HG03060 (cell line): ENCODE measurements around the gene UNC13B.
"Not testable (repeated sequence)": the region's sequence is repeated elsewhere in the genome, so short reads cannot be mapped to it uniquely, and the experiment has no call there.

Source experiments
- ATAC-seq: cut with Tn5 transposase; IDR thresholded peaks from one replicate; pipeline ENCODE4 v1.9.1; 2021; ENCODE audit warnings: low read depth, moderate number of reproducible peaks; ENCODE audit not compliant: unreplicated experiment

Gene UNC13B

DNA sequence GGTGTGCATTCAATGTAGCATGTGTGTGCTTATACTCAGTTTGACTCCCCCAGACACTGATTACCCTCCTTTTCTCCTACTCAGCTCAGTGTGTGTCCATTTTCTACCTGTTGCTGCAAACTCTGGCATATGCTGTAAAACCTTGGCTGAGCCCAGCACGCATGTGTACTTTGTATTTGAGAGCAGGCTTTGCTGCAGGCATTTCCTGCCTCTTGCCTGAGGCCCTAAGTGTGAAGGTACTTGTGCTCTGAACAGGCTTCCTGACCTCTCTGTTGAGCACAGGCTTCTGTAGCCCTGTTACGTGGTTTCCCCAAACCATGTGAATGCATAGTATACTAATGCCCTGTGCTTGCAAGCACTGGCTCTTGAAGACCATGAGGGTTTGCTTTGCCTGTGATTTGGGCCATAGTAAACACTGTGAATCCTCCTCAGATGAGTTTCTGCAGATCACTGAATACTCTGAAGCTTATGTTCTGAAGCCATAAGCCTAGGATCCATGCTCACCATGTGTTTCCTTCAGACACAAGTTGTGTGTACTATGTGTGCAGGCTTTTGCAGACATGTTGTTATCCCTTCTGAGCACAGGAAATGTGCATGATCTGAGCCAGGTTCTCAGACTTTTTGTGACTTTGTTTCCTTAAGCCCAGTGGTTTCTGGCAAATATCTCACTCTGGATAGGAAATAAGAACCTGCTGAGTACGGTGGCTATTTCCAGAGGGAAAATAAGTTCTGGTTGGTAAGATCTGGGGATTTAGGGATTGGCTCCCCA lies 203.2 kb downstream of the UNC13B start:
- ATAC-seq = no peak

DNA sequence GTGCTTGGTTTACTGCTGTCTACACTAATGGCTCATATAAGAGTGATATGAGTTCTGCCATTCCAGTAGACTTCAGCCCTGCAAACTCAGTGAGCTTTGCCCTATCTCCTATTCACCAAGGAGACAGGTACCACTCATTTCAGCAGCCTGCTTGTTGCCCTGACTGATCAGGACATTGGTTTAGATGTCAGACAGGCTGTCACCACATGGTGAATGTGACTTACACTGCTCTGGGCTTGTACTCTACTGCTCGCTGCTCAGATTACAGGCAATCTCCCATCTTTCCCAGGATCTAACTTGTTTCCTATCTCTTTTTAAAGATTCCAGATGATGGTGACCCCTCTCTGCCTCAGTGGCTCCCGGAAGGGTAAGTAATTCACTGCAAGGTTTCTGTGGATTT lies 204.8 kb downstream of the UNC13B start:
- ATAC-seq = no peak

DNA sequence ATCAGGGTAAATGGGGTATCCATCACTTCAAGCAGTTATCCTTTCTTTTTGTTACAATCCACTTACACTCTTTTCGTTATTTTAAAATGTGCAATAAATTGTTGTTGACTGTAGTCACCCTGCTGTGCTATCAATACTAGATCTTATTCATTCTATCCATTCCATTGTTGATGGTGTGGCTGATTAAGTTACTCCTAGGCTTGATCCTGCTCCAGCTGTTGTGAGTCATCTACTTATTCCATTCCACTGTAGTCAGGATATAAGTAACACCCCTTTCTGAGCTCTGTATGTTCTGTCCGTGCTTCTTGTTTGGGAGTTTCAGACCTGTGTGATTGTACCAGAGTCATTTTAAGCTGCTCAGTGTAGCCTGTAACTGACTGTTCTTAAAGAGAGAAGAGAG lies 205.6 kb downstream of the UNC13B start:
- no peak for ATAC-seq

DNA sequence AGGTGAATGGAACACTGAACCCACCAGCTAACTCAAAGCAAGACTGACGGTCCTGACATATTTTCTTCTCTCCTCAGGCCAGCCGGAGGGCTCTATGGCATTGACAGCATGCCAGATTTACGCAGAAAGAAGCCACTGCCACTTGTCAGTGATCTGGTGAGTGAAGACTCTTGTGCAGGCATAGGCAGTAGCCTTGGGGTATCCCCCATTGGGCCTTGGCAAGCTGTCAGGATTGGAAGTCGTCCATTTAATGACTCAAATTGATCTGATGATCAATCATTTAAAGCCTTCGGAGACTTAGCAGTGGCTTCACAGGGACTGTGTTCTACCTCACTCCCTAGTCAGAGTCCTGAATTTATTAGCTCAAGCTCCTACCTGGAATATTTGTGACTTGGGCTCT lies 208.4 kb downstream of the UNC13B start:
- ATAC-seq = no peak

DNA sequence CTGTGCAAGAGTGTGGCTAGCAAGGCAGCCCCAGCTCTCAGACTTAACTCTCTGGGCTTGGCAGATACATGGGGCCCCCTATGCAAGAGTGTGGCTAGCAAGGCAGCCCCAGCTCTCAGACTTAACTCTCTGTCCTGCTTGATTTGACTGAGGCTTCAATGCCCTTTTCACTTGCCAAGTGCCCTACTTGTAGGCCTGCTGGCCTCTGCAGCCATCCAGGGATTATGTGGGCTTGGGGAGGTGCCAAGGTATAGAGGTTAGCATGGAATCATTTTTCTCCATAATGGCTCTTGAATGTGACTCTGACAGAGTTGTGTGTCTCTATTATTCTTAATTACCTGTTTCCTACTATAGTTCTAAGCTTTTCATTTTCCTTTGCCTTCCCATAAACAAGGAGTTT lies 212.6 kb downstream of the UNC13B start:
- no peak for ATAC-seq

DNA sequence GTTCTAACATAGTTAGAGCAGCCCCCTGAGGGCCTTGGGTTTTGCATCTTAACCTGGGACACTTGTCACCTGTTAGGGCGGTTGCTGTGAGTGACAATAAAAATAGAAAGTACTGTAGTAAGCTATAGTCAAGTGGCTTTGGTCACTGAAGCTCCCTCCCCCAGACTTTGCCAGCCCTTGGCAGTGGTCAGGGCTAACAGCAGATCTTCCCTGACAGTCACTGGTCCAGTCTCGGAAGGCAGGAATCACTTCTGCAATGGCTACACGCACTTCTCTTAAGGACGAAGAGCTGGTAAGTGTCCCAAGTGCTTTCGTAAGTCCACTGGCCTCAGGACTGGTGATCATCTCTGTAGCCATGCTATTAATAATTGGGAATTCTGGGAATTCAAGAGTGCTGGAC lies 213.1 kb downstream of the UNC13B start:
- no peak for ATAC-seq

DNA sequence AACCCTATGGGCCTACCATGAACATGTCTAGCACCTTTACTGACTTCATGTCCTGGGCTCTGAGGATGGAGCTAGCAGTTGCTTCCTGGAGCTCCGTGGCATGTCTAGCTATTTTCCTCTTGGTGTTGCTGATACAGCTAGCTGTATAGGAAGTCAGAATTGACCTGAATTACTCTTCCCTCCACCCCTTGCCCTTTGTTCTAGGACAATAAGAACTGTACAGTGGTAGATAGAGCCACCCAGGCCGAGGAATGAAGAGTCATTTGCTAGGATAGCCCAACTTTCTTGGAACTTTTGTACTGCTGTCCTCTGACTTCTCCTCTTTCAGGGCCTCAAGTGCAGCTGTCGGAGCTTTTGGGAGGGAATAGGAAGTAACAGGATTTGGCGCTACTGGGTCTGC lies 218.2 kb downstream of the UNC13B start:
- no peak for ATAC-seq

DNA sequence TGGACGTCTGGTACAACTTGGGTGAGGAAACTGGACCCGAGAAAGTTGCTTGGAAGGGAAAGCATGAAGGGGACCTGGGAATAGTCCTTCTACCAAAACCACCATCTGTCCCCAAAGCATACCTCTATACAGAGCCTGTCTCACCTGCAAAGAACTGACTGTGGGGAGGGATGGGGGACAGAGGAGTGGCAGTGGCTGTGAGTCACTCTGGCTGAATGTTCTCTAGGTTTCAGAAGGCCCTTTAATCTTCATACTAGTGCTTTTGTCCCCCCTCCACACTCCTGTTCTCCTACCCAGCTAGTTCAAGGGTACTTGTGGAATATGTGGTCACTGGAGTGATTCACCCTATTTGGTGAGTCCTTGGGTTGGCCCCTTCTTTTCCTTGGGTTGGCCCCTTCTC lies 218.8 kb downstream of the UNC13B start:
- ATAC-seq = no peak

DNA sequence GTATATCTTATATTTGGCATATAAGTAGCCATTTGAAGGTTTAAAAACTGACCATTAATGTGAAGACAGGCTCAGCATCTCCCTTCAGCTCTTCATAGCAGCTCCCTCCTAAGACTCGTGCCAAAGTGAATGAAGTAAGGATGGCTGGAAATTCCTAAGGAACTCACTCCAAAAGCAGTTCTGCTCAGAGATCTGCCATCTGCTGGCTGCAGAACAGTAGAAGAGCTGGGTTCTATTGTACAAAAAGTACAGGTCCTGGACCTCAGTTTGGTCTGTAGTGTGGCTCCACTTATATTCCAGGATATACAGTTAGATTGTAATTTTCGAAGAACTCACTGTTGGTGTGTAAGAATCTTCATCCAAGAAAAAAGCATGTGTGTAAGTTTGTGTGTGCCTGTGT lies 223.2 kb downstream of the UNC13B start:
- ATAC-seq = no peak

DNA sequence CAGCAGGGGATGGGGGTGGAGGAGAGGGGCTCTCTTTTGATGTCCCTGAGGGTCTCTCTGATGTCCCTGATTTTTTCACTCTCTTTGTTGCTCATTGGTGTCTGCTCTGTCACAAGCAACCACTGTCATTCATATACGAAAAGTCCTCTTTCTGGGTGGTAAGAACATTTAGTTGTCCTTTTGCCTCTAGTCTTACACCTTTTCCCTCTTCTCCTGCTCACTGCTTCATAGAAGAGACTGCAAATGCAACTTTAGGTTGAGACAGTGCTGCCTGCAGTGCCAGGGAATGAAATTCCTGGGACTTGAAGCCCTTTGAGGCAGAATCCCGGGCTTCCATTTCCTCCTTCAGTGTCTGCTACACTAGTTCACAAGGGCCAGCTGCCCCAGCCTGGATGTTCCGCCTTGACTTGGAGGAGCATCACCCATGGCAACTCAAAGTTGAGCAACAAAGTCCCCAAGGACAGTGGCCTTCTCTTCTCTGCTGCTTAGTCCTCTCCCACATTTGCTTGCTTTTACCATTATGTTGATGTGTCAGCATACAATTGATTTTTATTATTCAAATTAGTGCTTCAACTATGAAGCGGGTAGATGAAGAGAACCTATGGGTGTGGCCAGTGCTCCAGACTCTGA lies 233.4 kb downstream of the UNC13B start:
- no peak for ATAC-seq

DNA sequence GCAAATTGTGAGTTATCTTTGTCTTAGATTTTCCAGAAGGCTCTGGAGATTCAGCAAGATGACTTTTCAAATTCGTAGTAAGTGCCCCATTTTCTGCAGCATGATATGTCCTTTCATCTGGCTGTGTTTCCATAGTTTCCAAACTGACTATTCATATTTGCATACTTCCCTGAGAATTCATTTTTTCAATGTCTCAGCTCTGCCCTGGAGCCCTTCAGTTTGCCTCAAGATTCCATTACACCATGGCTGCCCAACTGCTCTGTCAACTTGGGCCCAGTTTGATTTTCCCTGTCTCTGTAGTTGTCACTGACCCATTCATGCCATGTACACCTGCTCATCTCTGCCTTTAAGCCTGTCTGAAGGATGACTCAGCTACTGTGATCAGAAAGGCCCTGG lies 233.9 kb downstream of the UNC13B start:
- ATAC-seq = no peak

DNA sequence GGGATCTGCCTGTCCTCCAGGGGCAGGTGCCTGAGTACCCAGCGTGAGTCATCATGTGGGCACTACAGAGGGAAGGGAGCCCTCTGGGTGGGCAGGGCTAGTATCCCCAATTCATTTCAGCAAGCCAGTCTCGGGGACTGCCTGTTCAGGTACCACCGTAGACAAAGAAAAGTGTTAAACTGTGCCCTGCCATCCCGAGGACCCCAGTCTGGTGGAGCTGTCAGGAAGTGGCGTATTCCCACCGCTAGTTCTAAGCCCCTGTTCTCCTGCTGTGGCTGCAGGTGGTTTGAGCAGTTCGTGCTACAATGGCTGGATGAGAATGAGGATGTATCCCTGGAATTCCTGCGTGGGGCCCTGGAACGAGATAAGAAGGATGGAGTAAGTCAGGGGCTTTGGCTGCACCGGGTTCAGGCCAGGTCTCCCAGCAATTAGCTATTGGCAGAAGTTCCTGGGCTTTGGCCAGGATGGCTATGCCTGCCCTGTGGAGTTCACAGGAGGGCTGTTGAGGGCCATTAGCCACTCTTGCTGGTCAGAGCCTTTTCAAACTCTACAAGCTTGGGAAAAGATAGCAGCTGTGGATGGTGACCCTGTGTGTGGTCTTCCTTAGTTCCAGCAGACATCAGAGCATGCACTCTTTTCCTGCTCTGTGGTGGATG lies 234.9 kb downstream of the UNC13B start:
- no peak for ATAC-seq

DNA sequence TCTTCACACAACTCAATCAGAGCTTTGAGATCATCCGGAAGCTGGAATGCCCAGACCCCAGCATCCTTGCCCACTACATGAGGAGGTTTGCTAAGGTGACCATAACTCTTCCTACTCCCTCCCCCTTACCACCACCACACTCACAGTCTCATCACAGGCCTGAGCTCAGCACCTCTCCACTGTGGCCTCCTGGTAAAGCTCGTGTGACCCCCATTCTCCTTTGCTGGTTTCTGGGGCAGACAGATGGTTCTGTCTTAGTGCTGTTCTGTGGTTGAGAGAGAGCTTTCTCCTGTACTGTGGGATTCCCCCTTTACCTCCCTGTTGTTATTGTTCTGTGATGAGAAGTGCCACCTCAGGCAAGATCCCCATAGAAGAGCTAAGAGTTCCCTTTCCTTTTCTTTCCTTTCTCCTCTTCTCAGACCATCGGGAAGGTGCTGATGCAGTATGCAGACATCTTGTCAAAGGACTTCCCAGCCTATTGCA lies 235.4 kb downstream of the UNC13B start:
- ATAC-seq = no peak

DNA sequence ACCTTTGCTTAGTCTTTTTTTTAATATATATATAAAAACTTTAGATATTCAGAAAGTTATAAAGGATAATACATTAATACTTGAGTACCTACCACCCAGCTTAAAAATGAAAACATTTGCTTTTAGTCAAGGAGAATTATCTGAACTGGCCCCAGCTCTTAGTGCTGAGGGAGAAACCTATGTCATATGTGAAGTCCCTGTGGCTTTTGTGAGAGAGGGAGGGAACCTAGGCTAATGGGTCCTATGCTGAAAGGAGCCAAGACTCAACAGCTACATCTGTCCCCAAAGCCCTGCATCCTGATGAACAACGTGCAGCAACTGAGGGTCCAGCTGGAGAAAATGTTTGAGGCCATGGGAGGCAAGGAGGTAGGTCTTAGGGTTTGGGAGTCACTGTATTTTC lies 236.1 kb downstream of the UNC13B start:
- ATAC-seq = no peak

DNA sequence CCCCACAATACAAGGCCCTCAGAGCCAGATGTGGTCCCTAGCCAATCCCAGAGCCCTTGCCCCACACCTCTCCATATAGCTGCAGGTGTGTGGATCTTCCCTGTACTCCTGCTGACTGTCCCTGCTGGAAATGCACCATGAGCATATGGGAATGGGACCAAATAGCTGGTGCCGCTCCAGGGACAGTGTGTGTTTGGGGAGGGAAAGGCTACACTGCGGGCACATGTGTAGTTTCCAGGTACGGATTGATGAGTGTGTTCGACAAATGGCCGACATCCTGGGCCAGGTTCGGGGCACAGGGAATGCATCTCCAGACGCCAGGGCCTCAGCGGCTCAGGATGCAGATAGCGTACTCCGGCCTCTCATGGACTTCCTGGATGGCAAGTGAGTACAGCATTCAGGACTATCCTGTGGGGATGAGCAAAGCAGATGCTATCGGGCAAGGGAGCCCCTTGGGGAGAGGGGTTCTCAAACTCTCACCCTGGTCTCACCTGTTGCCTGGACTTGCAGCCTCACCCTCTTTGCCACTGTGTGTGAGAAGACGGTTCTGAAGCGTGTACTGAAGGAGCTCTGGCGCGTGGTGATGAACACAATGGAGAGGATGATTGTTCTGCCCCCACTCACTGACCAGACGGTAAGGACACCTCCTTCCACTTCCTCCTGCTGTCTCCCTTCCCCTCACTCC lies 237.0 kb downstream of the UNC13B start:
- no peak for ATAC-seq

DNA sequence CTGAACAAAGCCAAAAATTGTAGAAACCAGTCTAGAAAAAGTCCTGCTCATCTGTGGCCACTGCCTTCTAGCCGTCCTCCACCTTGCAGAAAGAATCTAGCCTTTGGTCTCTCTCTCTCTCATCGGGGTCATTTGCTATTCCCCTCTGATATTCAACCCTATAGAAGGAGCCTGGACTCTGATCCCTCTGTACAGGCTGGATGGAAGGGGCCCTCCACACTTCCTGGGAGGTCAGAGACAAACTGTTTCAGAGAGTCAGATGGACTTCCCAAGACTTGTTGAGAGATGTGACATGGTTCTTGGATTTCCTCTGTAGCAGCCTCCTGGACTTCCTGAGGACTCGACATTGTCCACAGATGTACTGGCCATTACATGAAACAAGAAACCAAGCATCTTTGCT lies 243.1 kb downstream of the UNC13B start:
- no peak for ATAC-seq

DNA sequence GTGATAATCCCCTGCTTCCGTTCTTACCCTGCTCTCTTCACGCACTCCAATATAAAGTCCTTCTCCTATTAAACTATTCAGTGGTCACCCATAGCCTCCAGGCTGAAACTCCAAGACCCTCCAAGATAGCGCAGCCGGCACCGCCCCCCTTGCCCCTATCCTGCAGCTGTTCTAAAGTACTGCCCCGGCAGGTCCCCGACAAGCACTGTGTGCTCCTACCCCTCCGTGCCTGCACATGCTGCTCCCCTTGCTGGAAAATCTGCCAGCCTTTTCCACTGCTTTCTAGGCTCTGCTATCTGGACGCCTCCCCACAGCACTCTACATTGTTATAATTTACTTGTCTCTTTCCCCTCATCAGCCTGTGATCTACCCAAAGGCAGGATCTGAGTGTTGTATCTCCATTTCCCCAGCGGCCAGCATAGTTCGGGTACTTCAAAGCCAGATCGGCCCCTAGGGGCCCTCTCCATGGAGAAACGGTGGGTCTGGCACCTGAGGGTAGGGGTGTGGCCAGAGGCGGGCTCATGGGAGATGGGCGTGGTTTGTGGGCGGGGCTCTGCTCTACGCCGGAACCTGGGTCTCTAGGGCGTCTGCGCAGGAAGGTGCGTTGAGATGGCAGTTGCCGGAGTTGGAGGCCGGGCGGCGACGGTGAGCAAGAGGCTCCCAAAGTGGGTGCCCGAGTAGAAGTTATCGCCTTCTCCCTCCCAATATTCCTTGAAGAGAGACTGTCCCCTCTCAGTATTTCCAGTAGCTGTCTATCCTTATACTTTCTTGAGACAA lies 244.6 kb downstream of the UNC13B start:
- ATAC-seq = no peak

DNA sequence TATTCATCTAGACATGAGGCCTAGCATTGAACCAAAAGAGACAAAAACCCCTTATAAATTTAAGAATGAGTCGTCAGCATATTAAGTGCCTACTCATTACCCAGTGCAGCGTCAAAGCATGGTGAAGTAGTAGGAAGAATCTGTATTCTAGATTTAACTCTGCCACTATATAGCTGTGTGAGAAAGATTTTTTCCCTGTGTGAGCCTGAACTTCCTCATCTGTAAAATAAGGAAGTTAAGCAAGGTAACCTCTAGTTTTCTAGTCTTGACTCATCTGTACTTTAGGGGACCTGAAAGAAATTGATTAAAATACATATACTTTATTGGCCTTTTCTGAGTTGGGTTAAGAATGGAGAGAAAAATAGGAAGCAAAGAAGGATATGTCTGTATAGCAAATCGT lies 246.0 kb downstream of the UNC13B start:
- no peak for ATAC-seq

DNA sequence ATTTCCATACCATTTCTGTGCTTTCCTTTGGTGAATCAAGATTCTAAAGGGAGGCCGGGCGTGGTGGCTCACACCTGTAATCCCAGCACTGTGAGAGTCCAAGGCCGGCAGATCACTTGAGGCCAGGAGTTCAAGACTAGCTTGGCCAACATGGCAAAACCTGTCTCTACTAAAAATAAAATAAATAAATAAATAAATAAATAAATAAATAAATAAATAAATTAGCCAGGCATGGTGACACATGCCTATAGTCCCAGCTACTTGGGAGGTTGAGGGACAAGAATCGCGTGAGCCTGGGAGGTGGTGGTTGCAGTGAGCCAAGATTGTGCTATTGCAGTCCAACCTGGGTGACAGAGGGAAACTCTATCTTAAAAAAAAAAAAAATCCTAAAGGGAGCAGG lies 247.6 kb downstream of the UNC13B start:
- not testable (repeated sequence) for ATAC-seq

DNA sequence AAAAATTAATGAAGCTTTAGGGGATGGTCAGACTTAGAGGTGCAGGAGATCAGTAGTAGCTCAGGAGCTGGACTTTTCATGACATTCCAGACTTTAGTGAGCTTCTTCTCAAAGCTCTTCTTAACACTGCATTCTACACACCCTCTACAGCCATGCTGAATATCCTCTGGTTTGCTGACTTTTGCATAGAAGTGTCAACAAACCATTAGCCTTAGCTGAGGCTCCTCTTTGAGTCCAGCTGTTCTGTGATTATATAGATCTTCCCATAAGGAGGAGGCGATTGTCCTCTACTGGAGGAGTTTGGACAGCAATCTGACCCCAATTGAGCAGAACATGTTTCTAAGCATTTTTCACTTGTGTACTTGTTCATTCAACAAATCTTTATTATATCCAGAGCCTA lies 253.1 kb downstream of the UNC13B start:
- no peak for ATAC-seq
